Esophagus muscularis mucosa (tissue), 3 donors: ENCODE data around the gene ENKUR.

Source experiments
- CTCF ChIP-seq, 3 experiments: fragments of 200-600 bp in 2 of 3; fragments of 450-650 bp in 1 of 3; sonication (generic) in 2 of 3; IDR thresholded peaks; one replicate each; pipeline ENCODE4 v1.5.1; 2017 to 2019; ENCODE audit warnings: antibody characterized with exemption in 3 of 3, mild to moderate bottlenecking in 2 of 3, moderate library complexity in 1 of 3
- EP300 ChIP-seq: sonication (generic); formaldehyde crosslinking; IDR thresholded peaks from one replicate; pipeline ENCODE4 v1.6.1; 2017; ENCODE audit warnings: antibody characterized with exemption

DNA sequence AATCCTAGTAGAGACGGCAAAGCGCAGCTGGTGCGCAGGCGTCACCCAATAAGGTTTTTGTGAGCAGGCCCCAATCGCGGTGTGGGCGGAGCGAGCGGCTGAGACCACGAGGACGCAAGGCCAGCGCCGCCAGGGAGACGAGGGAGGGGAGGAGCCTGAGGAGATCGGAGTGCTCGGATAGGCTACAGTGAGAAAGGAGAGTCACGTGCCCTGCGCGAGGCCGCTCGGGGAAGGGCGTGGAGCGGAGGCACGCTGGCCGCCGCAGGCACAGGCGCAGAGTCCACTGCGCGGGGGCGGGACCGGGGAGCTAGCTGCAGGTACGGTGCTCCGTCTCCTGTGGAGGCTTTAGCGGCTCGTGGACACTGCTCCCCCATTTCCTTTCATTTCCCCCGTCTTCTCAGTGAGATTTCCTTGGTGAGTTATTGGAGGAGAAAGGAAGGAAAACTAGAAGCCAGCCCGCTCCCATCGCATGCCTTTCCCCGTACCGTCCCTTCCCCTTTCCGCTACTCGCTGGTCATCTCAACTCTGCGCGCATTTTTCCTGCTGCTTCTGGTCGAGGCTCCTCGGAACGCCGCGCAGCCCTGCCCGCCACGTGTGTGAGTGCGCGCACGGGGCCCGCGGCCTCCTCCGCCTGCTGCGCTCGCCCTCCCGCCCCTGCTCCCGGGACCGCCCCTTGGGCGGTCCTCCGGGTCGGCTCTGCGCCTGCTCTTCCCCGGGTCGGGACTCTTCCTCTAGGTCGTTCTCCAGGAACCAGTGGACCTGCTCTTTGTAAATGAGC is 607 bp upstream of the ENKUR start, which contains the start of gene THNSL1:
- TF ChIP-seq CTCF (IDR thresholded peaks at IDR 0.05), result no peak
- no peak for TF ChIP-seq EP300
